NCI-H510A treated with DMSO at 0.1 percent for 48 hours (cell line): ENCODE data around the gene MORC2.

Experiments
- DNase-seq: peaks from one replicate; lab custom pipeline; 2025; lab: John Stamatoyannopoulos, UW

Gene MORC2

DNA sequence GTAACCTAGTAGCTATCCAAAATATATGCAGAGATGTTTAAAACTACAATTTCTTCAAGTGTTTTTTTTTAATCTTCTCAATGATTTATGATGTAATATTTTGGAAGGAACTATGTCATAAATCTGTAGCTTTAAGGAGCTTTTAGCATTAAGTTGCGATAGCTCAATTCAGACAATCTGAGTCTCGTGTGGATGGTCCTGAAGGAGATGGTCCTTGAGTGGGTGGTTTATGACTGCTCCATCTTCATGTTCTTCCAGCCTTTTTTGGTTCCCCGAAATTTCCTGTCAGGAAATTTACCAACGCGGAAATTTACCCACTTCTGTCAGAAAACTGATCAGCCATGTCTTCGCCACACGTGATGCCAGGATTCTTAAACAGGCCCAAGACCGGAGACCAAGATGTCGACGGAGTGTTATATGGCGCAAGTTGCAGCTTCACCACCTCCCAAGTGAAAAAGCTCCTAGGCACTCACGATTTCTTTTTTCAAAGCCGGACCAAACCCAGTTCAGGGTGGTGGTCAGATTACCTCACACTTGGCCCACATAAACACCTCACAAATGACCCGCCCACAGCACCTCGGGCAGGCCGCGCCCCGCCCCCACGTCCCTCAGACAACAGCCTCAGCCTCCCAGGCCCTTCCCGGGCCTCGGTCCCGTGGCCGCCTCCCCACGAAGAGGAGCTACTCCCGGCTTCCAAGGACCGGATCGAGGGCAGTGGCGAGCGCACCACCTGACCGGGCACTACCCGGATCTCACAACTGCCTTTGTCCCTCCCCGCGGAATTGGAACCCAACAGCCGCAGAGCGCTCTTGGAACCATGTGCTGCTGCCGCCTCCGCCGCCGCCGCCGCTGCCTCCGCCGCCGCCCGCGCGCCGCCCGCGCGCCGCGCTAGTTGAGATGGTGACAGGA is at the start of gene MORC2:
Gene MORC2 (minus strand): TSS at position 760 of the 909 bp plus-strand sequence. CDS start 885 bp downstream, outside the sequence.
- peak; percentile 74 for DNase-seq

GRCh38 chr22:31005535-31005934 is 37.0 kb upstream of the MORC2 start:
- DNase-seq, result no peak

GRCh38 chr22:31001124-31001770 is 32.7 kb upstream of the MORC2 start:
- no peak for DNase-seq

DNA sequence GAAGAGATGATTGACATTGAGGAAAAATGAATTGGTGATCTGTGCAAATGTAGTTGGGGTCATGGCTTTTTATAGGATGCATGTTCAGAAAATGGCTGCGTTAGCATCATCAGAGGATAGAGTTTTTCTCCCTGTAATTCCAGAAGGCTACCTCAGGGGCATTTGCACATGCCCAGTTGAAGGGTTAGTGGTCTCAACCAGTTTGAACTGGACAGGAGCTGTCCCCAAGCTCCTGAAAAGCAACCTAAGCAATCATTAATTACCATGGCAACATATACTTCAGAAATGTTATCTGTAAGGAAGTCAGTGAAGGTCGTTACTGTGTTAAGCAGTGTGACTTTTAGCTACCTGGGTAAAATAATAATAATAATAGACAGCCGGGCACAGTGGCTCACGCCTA is 29.8 kb upstream of the MORC2 start:
- no peak for DNase-seq

GRCh38 chr22:30996462-30996861 is 27.9 kb upstream of the MORC2 start:
- DNase-seq, result no peak

GRCh38 chr22:30994960-30995359 is 26.4 kb upstream of the MORC2 start:
- DNase-seq, result no peak

DNA sequence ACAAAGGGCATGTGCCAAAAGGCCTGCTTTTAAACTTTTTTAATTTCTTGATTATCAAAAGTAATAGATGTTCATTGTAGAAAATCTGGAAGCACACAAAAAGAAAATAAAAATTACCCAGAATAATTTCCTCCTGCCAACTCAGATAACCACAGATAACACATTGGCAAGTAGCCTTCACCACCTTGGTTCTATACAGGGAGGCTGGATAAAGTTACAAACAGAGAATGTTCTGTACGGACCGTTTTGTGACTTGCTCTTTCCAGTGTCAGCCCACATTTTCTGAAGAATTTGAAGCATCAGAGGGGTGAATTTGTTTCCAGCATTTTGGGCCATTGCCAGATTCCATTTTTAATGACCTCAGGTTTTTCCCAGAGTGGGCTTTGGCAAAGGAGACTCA is 24.0 kb upstream of the MORC2 start:
- DNase-seq, result no peak

DNA sequence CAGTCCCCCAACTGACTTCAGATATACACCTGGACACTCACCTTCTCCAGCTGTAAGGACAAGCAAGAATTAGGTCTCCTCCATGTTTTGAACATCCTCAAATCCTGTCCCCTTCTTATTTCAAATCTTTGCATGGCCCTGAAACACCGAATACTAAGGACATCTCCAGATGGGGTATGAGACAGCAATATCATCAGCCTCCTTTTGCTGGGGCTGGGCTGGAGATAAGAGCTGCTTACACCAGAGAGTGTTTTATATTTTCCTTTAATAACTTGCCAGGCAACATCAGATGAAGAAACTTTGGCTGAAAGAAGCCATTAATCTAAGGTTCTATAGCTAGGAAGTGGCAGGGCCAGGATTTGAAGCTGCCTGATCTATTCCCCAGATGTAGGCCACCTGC is 22.1 kb upstream of the MORC2 start:
- DNase-seq, result no peak

DNA sequence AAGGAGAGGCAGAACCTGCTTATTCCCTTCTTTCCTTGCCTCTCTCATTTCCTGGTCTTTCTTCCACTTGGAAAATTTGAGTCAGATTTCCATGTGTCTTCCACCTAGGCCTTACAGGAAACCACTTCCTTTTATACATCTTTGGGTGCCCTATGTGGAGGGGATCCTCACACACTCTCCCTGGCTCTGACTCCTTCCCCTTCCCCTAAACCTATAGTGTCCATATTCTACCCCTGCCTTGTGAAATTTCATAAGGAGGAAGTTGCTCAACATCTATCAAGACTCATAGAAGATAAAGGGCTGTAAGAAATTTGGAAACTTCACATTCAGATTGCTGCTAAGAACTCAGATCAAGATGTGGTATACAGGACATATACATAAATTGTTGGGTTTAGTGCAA is 20.9 kb upstream of the MORC2 start:
- DNase-seq, result no peak

DNA sequence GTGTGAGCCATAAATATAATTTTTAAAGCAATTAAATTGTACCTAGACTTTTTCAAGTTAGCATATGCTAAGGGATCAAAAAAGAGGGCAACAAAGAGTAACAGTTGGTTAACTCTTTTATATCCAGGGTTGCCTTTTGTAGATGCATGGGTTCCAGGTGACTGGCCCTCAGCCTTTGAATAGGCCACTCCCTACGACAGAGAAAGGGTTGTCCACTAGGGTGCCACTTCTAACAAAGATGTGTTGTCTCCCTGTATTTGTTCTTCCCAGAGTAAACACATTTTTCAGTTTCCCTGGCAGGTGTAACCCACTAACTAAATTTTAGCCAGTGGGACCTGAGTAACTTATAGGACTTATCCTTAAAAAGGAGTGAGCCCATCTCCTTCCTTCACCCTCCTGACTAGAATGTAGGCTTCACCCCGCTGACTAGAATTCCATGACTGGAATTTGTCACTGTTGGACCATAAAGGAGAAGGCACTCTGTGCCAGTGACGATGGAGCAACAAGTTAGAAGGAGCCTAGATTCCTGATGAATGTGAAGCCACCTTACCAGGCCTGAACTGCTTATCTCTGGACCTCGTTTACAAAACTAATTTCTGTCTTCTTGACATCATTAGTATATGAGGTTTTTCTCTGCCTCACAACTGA is 17.1 kb upstream of the MORC2 start:
- DNase-seq, result peak; percentile 36

GRCh38 chr22:30984317-30984716 is 15.7 kb upstream of the MORC2 start:
- no peak for DNase-seq

- DNase-seq, result no peak
These were observed 13.9 kb upstream of the MORC2 start for GRCh38 chr22:30982512-30982911.

DNA sequence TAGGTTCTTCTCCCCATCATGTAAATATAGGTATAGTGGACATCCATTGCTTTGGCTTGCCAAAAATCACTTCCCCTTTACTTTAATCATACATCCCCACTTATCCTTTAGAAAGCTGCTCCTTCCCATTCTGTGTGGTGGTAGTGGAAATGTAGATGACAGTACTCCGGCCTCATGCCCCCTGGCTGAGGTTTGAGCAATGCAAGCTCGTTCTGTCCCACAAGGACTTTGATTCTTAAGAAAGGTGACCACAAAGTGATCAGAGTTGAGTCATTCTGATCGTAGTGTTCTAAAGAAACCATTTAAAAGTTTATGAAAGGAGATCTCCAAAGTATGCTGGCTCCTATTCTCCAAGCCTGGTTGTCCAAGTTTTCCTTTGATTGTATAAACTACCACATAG is 11.4 kb upstream of the MORC2 start:
- no peak for DNase-seq

- no peak for DNase-seq
These were observed 9.9 kb upstream of the MORC2 start for GRCh38 chr22:30978304-30978962.

- no peak for DNase-seq
These were observed 1.8 kb upstream of the MORC2 start for GRCh38 chr22:30970356-30970746.

- no peak for DNase-seq
These were observed 1.2 kb upstream of the MORC2 start for GRCh38 chr22:30969532-30970355.

DNA sequence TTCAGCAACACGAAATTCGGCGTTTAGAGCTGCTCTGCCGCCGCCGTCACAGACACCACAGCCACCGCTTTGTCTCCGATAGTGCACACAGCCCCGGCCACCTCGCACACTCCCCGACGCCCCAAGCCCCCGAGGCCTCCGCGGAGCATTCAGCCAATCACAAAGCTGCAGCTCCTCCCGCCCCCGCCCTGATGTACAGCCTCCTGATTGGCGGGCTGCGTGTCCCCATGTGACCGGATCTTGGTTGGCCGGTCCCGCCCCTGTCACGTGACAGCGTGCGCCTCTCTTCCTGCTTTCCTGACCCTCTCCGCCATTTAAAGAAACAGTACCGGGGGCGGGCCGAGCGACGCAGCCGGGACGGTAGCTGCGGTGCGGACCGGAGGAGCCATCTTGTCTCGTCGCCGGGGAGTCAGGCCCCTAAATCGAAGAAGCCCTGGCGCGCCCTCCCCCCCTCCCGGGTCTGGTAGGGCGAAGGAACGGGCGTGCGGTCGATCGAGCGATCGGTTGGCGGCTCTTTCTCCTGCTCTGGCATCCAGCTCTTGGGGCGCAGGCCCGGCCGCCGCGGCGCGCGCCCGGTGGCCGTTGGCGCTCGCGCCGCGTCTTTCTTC is 454 bp upstream of the MORC2 start, which contains the start of gene TUG1:
Gene TUG1 (plus strand): TSS at position 342 of the 608 bp plus-strand sequence.
- peak; percentile 90 for DNase-seq

DNA sequence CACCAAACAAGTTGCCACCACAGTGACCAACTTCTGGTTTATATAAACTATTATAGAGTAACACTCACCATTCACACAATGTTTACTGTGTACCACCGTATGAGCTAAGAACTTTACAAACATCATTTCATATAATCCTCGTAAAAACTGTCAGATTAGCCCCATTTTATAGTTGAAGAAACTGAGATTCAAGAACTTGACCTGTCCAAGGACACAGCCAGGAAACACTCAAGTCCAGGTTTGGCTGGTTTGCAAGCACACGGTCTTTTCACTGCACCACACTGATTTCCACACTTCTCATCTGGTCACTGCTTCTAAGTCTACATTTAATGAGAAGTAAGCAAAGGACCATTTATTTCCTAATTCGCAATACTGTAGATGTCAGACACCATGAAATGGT is 3.7 kb downstream of the MORC2 start:
- DNase-seq, result no peak

- no peak for DNase-seq
These were observed 13.4 kb downstream of the MORC2 start for GRCh38 chr22:30955153-30955552.

GRCh38 chr22:30953206-30953605 is 15.4 kb downstream of the MORC2 start:
- no peak for DNase-seq
